G401 (cell line): ENCODE data around the gene HOXC11. TPM values are rescaled to one million over a fixed set of nuclear protein-coding genes. Genes with fewer than 3 reads are reported as not detected.

Source experiments
- DNase-seq: peaks from one replicate; pipeline ENCODE4 v3.0.0-alpha.2; 2015; ENCODE audit warnings: low spot score
- in situ Hi-C: cut with HindIII; loops from 2 replicates; pipeline ENCODE4 v1.10.0; 2016; ENCODE audit warnings: low sequenced_read_pairs, mixed read lengths
- total RNA-seq: library from RNA; depleted of rRNA; stranded (reverse); fragments of >200 nt; shearing (Covaris generic); gene quantifications from 2 replicates; pipeline ENCODE4 v1.2.3, GENCODE V29; 2014

Gene HOXC11
- total RNA-seq, 1 experiment from 2014 or later = 2.3 TPM

DNA sequence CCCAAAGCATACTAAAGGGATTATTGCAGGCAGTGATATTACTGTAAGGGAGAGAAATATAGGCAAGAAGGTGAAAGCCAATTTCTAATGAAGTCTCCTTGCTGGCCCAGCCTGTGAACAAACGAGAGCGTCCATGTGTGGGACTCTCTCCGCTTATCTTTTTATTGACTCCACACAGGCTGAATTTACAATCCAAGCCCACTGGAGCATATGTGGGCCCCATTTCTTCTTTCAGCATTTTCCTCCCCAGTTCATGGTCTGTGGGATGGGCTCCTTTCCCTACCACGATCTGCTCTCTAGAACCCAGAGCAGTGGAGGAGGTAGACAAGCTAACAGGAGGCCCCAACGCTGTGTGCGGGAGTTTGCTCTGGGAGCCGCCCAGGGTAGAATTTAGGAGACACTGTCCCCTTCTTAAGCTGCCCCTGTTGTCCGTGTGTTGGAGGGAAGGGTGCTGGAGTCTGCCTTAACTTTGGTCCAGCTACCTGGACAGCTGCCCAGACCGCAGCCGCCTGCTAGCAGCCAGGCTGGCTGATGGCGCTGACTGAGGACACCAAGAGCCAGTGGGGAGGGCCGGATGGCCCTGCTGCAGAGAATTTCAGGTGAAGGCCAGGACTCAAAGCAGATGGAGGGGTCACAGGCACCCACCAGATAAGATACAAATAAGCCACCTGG lies 3.2 kb upstream of the HOXC11 start:
- no peak for DNase-seq
- in situ Hi-C loops = no loop called here

DNA sequence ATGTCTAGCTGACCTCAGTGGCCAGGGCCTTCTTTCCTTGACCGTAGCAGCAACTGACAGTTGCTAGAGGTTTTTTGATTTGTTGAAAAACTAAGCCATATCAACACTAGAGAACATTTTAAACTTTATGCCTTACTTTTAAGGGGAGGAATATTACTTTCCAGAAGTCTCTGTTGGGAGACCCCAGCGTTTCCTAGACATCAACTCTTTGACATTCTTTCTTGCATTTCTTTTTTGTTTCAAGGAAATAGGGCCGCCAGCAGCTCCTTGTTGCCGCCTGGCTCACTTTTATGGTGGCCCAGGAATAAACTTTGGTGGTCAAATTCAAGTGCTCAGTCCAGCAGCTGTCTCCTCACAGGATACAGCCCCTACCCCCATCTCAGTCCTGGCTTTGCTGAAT lies 2.5 kb upstream of the HOXC11 start:
- in situ Hi-C loops = no loop called here
- no peak for DNase-seq

DNA sequence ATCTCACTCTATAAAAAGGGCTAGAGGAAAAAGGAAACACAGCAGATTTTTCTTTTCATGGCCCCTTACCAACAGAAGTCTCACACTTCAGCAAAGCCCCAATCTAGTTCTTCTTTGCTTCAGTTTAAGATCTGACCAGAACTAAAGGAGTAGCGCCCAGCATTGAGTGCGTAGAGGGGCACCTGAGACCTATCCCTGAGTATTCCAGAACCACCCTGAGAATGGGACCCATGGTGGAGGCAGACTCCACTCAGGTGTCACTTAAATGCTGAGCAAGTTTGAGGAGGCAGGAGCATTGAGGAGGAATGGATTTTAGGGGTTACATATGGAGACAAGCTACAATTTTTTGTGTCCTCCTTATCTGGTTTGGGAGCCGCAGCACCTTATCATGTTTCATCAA lies 1.8 kb upstream of the HOXC11 start:
- in situ Hi-C loops = no loop called here
- DNase-seq = no peak

DNA sequence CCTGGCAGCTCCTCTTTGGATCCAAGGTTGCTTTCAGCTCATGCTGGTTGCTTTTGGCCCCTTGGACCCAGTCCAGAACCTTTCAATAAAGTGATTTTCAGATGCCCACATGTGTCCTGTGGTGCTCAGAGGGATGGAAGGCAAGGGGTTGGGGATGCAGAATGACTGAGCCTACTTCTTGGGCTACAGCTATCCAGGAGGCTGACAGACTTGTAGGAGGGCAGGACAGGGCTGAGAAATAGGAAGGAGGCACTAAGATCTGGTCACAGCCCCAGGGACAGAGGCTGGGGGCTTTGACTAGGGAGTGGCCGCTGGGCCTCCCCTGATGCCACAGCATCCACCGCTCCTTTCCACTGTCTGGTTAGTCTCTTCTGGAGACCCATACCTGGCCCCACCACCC lies 1.2 kb upstream of the HOXC11 start:
- no peak for DNase-seq
- in situ Hi-C loops = no loop called here

DNA sequence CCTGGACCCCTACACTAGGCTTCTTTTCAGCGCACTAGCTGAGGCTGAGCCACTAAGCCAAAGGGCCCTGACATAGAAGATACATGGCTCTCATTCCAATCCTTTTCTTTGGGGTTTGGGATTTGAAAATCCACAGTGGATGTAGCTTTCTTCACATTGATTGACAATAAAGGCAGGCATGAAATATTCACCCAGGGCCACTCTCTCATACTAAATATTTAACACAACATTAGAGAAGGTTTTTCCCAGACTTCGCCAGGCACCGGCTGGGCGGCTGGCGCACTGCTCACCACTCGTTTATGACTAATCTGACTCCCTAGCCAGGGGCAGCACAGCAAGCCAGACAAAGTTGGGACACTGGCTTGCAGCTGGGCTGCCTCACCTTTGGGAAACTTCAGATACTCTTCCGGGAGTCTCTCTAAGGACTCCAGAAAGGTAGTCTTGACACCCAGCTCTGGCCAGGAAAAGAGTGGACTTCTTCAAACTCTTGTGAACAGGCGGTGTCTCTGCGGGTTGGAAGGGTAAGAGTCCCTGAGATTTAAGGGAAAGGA lies 699 bp upstream of the HOXC11 start:
- no peak for DNase-seq
- in situ Hi-C loops = no loop called here

DNA sequence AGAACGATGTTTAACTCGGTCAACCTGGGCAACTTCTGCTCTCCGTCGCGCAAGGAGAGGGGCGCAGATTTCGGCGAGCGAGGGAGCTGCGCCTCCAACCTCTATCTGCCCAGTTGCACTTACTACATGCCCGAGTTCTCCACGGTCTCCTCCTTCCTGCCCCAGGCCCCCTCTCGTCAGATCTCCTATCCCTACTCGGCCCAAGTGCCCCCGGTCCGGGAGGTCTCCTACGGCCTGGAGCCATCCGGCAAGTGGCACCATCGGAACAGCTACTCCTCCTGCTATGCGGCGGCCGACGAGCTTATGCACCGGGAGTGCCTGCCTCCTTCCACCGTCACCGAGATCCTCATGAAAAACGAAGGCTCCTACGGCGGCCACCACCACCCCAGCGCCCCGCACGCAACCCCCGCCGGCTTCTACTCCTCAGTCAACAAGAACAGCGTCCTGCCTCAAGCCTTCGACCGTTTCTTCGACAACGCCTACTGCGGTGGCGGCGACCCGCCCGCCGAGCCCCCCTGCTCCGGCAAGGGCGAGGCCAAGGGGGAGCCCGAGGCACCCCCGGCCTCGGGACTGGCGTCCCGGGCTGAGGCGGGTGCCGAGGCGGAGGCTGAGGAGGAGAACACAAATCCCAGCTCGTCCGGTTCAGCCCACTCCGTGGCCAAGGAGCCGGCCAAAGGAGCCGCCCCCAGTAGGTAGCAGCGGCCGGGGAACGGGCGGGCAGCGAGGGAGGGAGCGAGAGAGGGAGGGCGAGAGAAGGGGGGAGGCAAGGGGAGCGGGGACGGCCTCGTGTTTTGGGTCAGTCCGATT lies 513 bp downstream of the HOXC11 start:
- DNase-seq = no peak
- in situ Hi-C loops = no loop called here

DNA sequence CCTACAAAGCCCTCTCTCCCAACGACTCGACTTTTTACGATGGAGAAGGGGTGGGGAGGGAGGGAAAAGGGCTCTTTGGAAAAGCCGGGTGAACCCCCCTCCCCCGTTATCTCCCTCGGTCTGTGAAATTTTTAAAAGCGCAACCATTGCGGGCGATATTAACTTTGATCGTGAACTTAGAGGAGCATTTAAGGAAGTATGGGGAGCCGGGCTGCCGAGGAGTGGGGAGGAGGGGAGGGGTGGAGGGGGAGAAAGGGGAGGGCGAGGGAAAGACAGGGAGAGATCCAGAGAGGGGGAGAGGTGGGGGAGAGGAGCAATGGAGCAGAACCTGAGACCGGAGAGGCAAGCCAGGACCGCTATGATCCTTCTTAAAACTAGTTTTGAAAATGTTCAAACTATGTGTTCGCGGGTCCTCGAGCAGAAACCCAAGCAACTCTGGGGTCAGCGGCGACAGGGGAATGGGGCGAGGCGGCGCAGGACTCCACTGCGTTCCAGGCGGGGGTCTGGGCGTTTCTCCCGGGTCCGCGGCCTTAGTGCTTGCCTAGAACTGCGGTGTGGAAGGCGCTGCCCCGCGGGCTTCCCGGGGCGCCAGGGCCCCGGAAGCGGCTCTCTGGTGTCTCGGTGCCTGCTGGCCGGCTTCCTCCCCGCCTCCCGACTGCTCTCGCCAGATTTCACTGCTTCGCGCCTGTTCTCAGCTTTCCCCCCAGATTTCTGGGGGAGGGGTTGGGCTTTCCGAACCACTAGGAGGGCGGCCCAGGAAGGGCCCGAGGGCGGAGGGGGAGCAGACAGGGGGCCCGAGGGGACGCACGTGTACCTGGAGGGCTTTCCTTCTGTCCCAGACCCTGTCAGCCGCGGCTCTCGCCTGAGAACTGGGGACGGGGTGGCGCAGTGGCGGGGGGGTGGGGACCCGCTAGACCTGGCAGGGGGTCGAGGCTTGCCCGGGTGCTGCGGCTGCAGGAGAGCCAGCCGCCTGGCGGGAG lies 1.4 kb downstream of the HOXC11 start, which contains the start of gene HOTAIR:
TSS of gene HOTAIR (minus strand) at position 871 of the 980 bp plus-strand sequence.
- no peak for DNase-seq
- in situ Hi-C loops = no loop called here

DNA sequence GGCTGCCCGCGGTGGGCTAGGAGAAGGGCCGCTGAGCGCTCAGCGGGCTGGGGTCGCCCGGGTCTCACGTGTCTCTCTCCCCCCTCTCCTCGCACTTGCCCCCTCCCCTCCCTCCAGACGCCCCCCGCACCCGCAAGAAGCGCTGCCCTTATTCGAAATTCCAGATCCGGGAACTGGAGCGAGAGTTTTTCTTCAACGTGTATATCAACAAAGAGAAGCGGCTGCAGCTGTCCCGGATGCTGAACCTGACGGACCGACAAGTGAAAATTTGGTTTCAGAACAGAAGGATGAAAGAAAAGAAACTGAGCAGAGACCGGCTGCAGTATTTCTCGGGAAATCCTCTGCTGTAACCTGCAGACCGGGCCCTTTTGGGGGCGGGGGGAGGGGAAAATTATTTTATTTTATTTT lies 2.1 kb downstream of the HOXC11 start:
- in situ Hi-C loops = no loop called here
- DNase-seq = no peak

DNA sequence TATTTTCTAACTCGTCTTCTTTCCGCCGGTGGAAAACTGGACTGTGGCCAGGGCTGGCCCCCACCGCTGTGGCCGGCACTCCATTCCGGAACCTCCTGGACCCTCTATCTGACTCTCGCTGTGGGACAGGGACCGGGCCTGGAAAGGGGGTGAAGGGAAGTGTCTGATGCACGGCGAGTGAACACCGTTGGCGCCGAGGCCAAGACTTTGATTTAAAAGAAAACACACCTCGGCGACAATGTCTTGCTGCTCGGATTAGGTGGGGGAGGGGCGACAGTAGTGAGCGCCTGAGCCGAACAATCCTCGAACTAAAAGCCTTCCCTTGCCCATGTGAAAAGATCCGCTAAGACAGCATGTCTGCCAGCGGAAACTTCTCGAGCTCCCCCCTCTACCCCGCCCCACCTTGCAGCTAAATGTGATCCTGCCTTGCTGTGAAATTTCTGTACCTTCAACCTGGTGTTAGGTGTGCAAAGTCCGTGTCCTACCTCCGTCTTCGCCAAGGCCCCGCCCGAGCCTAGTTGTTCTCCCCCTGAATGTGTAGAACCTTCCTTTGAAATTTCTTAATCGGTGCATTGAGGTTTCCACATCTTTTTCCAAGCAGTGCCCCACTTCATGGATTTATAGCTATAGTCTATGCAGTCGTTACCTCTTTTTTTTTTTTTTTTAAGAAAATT lies 2.7 kb downstream of the HOXC11 start:
- DNase-seq = no peak
- in situ Hi-C loops = no loop called here

DNA sequence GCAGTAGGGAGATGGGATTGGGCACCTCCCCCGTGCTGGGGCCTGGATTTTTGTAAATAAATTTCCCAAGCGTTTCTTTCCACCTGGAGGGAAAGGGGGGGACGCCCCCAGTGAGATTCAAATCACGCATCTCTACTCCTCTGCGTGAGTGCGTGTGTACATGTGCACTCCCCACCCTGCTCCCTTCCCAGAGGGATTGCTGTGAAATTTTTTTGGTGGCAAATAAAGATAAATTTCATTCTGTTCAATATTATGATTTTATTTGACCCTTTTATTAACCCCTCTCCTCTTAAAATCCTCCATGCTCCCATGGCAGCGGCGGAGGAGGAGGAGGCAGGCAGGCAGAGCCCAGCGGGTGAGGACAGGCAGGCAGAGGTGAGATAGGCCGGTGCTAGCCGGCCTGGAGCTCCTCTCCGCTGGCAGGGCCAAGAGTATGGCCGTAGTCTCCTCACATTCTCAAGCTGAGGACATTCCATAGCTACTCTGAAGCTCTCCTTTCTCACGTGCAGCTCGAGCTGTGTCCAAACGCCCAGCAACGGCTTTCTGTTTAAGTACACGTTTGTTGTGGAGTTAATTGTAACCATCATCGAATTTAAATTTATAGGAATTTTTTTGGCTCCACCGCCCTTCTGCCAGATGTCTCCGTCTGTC lies 3.4 kb downstream of the HOXC11 start:
- DNase-seq = no peak
- in situ Hi-C loops = no loop called here

DNA sequence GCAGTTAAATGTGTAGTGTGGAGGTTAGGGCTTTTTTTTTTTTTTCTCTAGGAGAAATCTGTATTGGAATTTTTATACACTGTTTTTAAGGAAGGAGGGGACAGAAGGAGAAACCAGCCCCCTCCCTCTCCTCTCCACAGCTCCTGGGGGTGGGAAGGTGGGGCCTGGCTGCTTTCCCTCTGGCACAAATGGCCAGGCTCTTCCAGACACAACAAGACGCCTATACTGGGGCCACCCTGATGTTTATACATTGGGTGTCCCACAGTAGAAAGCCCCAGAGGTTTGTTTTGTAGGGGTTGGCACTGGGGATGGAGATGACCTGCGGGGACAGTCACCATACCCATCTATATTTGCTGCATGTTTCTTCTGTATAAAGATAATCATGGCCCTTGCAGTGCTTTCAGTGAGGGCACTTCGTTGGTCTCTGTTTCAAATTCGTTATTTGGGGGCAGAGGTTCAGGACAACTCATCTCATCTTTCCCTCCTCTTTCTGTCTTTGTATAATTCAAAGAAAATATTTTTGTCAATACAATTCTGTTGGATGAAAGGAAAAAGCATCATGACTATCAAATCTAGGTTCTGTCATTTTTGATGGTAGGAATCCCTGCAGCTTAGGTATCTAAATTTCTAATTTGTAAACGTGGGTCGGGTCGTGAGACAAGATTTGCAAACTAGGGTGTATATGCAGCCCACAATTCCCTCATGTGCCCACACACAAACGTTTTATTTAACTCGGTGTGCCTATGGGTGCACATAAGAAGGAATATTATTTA lies 4.1 kb downstream of the HOXC11 start:
- in situ Hi-C loops = no loop called here
- DNase-seq = no peak

DNA sequence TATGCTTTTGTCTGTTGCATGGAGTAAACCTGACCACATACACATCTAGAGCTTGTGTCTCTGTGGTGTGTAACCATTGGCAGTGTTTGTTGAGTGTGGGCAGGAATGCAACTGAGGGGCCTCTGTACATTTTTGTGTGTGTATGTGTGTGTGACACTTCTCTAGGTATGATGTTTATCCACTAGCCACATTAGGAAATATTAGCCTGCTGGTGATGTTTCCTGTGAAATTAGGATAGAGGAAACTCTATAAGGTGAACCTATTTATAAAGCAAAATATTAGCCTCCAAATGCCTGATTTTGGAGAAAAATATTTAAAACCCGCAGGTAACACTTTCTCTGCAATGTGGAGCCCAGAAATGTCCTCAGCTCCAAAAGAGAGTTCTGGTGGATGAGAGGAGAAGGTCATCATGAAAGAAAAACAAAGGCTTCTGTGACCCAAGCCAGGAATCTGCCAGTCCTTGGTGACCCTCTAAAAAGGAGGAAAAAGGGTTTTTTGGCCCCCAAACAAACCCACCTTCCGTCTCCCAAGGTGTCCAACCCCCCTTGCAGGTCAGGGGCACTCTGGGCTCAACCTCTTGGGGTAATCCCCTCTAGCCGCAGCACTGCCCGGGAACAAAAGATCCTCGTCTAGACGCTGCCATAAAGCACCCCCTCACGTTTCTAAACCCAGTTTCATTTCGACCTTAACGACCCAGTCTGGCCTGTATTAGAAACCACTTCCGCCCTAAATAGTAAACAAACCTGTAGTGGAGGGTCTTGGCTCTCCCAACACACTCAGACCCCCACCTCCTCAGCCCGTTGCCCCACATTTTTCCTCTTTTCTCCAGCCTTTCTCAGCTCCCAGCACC lies 4.9 kb downstream of the HOXC11 start:
- in situ Hi-C loops = no loop called here

DNA sequence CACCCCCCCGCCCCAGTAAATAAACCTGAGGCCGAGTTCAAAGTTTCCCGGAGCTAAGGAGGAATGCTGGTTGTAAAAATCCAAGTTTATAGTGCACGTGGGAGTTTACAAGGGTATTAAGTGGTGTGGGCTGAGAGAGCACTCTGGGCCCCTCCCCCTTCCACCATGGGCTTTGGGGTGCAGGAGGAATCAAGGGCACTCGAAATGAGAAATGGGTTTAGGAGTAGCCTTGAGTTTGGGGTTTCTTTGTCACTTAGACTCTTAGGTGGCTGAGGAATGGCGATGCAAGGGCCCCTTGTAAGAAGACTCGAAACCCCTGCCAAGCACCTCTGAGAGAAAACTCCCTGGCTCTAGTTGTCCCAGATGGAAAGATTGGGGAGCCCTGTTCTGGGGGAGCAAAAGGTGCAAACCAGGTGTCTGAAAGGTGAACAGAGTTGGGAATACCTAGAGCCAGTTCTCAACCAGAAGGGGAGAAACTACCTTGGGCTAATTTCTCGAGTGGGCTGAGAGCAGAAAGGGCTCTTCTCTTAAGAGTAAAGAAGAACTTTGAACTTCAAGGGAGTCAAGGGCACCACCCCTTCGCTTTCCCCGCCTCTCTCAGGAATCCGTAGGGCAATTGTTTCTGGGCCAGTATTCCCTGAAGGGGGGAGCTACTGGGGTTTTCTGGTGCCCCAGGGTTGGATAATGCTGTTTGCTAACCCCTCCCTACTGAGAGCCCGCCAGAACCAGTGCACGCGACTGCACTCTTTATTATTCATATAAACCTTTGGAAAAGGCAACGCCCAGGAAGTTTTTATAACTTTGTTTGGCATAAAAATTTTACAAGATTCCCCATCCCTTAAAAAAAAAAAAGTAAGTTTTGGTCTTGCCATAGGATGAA lies 5.8 kb downstream of the HOXC11 start:
- in situ Hi-C loops = no loop called here
- DNase-seq = no peak

More for the DNA sequence above, 4.9 kb downstream of the HOXC11 start:
- DNase-seq = no peak

DNA sequence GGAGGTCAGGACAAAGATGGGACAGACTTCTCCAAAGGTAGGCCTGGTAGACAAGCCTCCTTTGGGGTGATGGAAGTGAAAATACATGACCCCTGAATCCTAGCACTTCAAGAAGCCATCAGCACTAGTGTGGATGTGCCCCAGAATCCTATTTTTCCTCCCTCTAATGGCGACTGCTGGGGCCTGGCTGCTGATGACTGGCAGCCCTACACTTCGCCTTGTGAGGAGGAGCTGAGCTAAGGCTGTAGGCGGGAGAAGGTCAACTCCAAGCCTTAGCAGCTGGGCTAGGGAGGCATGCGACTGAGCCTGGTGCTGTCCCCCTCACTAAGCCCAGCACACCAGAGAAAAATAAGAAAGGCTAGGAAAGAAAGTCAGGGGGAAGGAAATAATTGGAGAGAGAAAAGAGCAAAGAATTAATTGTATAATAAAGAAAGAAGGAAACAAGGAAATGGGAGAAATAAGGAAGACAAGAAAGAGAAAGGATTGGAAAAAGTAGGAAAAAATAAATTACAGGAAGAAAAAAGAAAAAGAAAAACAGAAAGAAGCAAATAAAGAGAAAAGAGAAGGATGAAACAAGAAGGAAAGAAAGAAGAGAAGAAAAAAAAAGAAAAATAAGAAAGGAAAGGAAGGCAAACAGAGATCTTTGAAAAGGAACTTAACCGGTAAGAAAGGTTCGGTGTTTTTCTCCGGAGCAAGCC lies 7.3 kb downstream of the HOXC11 start:
- DNase-seq = no peak
- in situ Hi-C loops = no loop called here

DNA sequence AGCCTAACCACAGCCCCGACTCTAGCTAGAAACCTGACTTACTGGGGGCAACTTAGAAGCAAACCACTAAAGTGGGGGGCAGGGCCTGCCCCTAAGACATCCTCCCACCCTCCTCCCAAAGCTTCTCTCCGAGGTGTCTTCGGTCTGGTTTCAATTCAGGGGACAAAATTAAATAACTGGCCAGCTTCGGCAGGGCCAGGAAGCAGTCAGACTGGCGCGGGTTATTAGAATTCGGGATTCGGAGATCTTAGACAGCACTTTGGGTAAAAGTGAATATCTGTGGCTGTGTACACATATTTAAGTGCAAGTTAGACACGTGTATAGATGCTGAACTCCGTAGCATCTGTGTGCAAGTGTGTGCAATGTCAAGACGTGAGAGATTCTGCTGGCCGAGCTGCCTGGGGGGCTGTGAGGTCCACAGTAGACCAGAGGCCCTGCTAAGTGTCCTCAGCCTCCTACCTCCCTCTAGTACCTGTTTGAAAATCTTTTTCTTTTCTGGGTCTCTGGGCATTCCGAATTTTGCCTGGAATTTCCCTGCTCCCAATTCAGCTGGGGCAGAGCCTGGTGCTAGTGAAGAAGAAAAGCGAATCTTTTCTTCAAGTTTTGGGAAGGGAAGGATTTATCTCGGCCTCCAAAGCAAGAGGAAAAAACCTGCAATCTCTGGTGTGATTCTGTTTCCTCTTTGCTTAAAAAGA lies 8.0 kb downstream of the HOXC11 start:
- DNase-seq = no peak
- in situ Hi-C loops = no loop called here
